Activated CD4-positive, alpha-beta memory T cell treated with anti-CD3 and anti-CD28 coated beads for 36 hours (primary cell): ENCODE results near the gene PTPN7. TPM values are rescaled to one million over a fixed set of nuclear protein-coding genes. Genes with fewer than 3 reads are reported as not detected.
A peak's percentile ranks its signal among the peaks of the same experiment; 100 is the strongest.
"Not testable (repeated sequence)": the region's sequence is repeated elsewhere in the genome, so short reads cannot be mapped to it uniquely, and the experiment has no call there.

Experiments
- CTCF ChIA-PET: fragments of 350-600 bp; sonication (Branson Sonifier 250); formaldehyde crosslinking; loops from one replicate; lab custom pipeline; 2021; ENCODE audit warnings: antibody characterized with exemption, inconsistent platforms; lab: Charles Lee
- POLR2A ChIA-PET: fragments of 350-600 bp; sonication (Branson Sonifier 250); formaldehyde crosslinking; loops from one replicate; lab custom pipeline; 2021; ENCODE audit warnings: antibody characterized with exemption; lab: Charles Lee
- DNase-seq: peaks from one replicate; pipeline ENCODE4 v3.0.0-alpha.2; 2020
- H3K27ac Mint-ChIP-seq: one replicate; pipeline ENCODE4 v1.8.0; 2021; ENCODE audit warnings: mixed read lengths
- H3K27me3 Mint-ChIP-seq: one replicate; pipeline ENCODE4 v1.8.0; 2021; ENCODE audit warnings: mixed read lengths
- H3K36me3 Mint-ChIP-seq: one replicate; pipeline ENCODE4 v1.8.0; 2021; ENCODE audit warnings: mixed read lengths
- H3K4me1 Mint-ChIP-seq: one replicate; pipeline ENCODE4 v1.8.0; 2021; ENCODE audit warnings: low read depth, mixed read lengths
- H3K4me3 Mint-ChIP-seq: one replicate; pipeline ENCODE4 v1.8.0; 2021; ENCODE audit warnings: mild to moderate bottlenecking, mixed read lengths
- H3K9me3 Mint-ChIP-seq: one replicate; pipeline ENCODE4 v1.8.0; 2021; ENCODE audit warnings: mixed read lengths
- intact Hi-C: fragments of 100-400 bp; cut with micrococcal nuclease; formaldehyde crosslinking; loops from one replicate; pipeline ENCODE4 v1.15.1; 2023
- total RNA-seq, 2 experiments: library from RNA; stranded (reverse); gene quantifications; one replicate each; pipeline ENCODE4 v1.2.3, GENCODE V29; 2021

Gene PTPN7
- total RNA-seq, 2 experiments from 2014 or later: 197 to 199 TPM

DNA sequence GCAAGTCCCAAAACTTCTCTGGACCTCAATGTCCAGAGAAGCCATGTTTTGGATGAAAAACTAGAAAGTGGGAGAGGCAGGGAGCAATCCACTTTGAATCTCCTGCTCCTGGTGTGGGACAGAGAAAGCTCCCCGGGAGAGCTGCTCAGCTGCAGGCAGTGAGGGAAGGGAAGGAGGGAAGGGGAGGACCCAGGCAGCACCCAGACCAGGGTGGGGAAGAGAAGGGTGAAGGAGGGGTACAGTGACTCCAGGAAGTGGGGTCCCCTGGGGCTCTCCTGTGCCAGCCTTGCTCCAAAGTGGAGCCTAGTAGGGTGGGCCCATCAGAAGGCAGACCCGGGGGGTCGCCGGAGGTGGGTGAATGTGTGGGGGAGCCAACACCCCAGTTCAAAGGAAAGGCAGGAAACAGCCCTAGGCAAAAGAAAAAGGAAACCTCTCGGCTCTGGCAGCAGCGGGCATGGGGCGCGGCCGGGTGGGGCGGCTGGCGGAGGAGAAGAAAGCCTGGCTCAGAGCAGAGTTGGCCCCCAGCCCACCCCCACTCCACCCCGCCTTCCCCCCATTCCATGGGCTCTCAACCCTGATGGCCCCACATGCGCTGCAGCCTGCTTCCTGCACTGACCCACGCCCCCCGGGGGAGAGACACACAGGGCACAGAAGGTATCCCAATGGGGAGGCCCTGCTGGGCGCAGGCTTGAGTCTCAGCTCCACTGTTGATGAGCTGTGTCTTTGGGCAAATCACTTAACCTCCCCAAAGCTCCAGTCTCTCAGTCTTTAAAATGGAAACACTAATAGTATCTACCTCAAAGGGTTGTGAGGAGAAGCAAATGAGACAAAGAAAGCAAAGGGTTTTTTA lies 38.9 kb upstream of the PTPN7 start:
- no peak for DNase-seq
- H3K9me3 Mint-ChIP-seq: no peaks in the 10 kb centered on the region
- intact Hi-C loops: no loop called here
- peaks cover 11% of the 10 kb centered on the region for H3K4me1 Mint-ChIP-seq
- no peak overlapping the region for H3K4me3 Mint-ChIP-seq
- peaks cover 14% of the 10 kb centered on the region for H3K27me3 Mint-ChIP-seq
- CTCF ChIA-PET: interaction anchor here (0.7 to 2.8 kb wide), 5 partner anchors 10 to 117 kb away, joined by 3 to 16 read pairs (median 4); partner anchors contain the start of gene PTPN7
- H3K36me3 Mint-ChIP-seq: no peaks in the 10 kb centered on the region
- POLR2A ChIA-PET: no interaction called here
- H3K27ac Mint-ChIP-seq: no peak overlapping the region

DNA sequence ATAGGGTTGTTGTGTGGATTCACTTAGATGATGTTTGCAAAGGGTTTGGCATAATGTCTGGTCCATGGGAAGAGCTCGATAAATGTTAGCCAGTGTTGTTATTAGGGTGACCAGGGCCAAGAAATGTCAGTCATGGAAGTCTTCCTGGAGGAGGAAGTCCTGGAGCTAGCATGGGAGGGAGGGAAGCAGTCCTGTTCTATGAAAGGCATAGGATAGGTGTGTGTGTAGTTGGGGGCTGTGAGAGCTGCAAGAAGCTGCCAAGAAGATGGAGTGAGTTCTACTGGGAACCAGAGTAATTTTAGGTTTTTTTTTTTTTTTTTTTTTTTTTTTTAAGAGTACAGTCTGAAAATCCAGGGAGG lies 37.9 kb upstream of the PTPN7 start:
- ChIA-PET CTCF (no interaction called here), POLR2A (no interaction called here)
- no peak overlapping the region for H3K4me3 Mint-ChIP-seq
- H3K4me1 Mint-ChIP-seq: peaks cover 14% of the 10 kb centered on the region
- DNase-seq: no peak
- no peaks in the 10 kb centered on the region for H3K9me3 Mint-ChIP-seq
- intact Hi-C loops: no loop called here
- H3K27ac Mint-ChIP-seq: no peak overlapping the region
- H3K27me3 Mint-ChIP-seq: peaks cover 20% of the 10 kb centered on the region
- no peaks in the 10 kb centered on the region for H3K36me3 Mint-ChIP-seq

DNA sequence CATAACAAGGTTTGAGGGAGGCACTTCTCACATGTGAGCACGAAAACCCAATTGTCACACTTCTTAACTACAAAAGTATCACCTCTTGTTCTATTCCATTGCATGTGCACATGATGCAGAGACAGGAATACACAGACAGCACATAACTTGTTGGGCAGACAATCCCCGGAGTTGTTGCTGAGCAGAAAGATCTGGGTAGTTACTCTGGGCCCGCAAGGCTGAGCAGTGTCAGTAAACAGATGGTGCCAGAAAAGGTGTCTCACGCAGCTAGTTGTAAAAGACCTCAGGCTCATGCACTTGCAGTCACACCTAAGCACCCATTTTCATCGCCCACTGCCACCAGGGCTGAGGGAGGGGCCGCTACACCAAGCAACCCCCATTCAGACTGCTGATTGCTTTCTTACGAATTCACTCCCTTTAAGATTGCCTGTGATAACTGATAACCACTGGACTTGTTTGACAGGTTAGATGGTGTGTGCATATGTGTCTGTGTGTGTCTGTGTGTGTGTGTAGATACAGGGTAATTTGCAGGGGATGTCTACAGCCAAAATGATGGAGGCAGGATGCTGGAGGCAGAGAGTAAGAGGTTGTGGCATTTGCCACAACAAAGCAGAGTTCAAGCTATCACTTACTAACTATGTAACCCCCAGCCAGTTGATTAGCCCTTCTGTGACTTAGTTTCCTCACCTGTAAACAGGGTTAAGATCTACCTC lies 37.4 kb upstream of the PTPN7 start:
- Mint-ChIP-seq H3K4me1 (peaks cover 15% of the 10 kb centered on the region), H3K36me3 (no peaks in the 10 kb centered on the region), H3K4me3 (no peak overlapping the region), H3K9me3 (no peaks in the 10 kb centered on the region), H3K27me3 (peaks cover 20% of the 10 kb centered on the region), H3K27ac (no peak overlapping the region)
- ChIA-PET CTCF (no interaction called here), POLR2A (no interaction called here)
- intact Hi-C loops: no loop called here
- DNase-seq: no peak

DNA sequence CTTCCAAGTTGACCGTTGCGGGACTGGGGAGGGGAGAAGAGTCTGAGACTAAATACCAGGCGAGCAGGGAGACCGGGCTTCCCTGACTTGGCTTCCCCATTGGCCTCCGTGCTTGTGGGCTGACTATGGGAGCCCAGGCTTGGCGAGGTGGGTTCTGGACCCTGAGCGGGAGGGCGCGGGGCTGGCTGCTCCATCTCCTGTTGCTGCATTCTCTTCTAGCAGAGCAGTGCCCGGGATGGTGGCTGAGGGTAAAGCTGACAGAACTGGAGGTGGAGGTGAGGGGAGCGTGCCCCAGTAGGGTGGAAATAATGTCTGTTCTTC lies 33.9 kb upstream of the PTPN7 start:
- no peak for DNase-seq
- Mint-ChIP-seq H3K4me3 (no peak overlapping the region), H3K27me3 (peaks cover 25% of the 10 kb centered on the region), H3K9me3 (no peaks in the 10 kb centered on the region), H3K4me1 (peaks cover 11% of the 10 kb centered on the region), H3K27ac (no peak overlapping the region), H3K36me3 (no peaks in the 10 kb centered on the region)
- intact Hi-C loops: no loop called here
- POLR2A ChIA-PET: interaction anchor here (0.7 kb wide), 1 partner anchor 43 kb away, joined by 3 read pairs; no protein-coding TSS in a partner anchor
- CTCF ChIA-PET: interaction anchor here (0.6 to 2.5 kb wide), 5 partner anchors 9 to 120 kb away, joined by 3 to 64 read pairs (median 4); partner anchors contain the start of gene PTPN7

DNA sequence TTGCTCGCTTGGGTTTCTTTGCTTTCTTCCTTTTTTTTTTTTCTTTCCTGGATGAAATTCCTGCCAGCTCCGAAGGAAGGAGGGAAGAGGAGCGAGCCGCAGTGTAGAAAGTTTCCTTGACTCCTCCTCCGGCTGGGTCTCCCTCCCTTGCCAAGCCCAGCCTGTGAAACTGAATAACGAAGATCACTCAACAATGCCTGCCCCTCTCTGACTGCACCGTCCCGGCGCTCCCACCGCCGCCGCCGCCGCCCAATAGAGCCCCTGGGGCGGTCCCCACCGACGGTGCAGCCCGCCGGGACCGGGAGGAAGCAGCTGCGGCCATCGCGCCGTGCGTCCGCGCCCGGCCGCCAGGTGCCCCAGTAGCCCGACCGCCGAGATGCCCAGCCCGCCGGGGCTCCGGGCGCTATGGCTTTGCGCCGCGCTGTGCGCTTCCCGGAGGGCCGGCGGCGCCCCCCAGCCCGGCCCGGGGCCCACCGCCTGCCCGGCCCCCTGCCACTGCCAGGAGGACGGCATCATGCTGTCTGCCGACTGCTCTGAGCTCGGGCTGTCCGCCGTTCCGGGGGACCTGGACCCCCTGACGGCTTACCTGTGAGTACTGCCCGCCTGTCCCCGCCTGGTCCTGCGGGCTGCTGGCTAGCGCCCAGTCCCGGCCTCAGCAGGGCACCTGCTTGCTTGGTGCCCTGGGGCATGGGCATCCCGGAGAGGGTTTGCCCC lies 33.4 kb upstream of the PTPN7 start, which contains the start of gene LGR6:
LGR6 (plus strand) TSS at position 186 of the 714 bp plus-strand sequence; CDS start at position 377, 191 bp downstream.
- Mint-ChIP-seq H3K4me1 (peaks cover 7% of the 10 kb centered on the region), H3K27me3 (peaks cover 25% of the 10 kb centered on the region), H3K27ac (no peak within 1 kb of the TSS), H3K36me3 (no peaks in the 10 kb centered on the region), H3K9me3 (no peaks in the 10 kb centered on the region), H3K4me3 (no peak within 1 kb of the TSS)
- CTCF ChIA-PET: interaction anchor here (0.7 to 2.6 kb wide), 22 partner anchors 9 to 1236 kb away, joined by 3 to 64 read pairs (median 5); partner anchors contain the start of genes PTPN7 and SHISA4
- POLR2A ChIA-PET: interaction anchor here (0.7 kb wide), 2 partner anchors 43 to 461 kb away, joined by 3 read pairs; no protein-coding TSS in a partner anchor
- intact Hi-C loops: loop anchor here (1.0 kb wide), 1 partner anchor 122 kb away; no protein-coding TSS in a partner anchor
- no peak for DNase-seq

DNA sequence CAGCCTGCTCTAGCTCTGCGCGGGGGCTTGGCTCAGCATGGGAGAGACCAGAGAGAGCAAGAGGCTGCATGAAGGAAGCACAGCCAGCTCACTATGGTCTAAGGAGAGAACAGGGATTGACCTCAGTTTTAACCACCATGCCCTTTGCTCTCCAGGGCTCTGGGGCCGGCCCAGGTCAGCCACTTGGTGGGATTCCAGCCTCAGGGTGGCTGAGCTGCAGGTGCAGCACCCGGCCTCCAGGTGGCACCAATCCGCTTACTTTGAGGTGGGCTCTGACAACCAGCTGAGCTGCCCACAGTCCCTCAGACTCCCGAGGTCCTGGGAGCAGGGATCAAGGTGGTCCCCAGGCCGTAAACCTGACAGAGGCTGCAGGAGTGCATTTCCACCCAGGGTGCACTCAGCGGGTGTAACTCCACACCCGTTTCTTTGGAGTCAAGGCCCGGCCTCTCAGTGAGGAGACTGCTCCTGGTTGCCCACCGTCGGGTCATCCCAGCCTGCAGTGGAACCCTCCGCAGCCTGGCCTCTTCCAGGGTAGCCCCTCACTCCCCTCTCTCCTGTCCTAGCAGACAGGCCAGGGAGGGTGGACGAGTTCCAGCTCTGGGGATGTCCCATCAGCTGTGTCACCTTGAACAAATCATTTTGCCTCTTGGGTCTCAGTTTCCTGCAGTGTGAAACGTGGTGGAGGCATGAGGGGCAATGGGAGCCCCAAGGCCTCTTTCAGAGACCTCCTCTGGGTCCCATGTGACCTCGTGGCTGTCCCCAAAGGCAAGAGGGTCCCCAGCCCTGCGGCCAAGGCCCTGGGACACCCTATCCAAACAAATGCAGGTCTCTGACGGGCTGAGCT lies 32.6 kb upstream of the PTPN7 start:
- no peaks in the 10 kb centered on the region for H3K9me3 Mint-ChIP-seq
- H3K4me1 Mint-ChIP-seq: peaks cover 3% of the 10 kb centered on the region
- peak; percentile 68 for DNase-seq
- H3K36me3 Mint-ChIP-seq: no peaks in the 10 kb centered on the region
- peaks cover 25% of the 10 kb centered on the region for H3K27me3 Mint-ChIP-seq
- ChIA-PET POLR2A (interaction anchor here (0.7 kb wide), 1 partner anchor 462 kb away, joined by 3 read pairs; no protein-coding TSS in a partner anchor), CTCF (interaction anchor here (0.7 to 2.6 kb wide), 40 partner anchors 8 to 1237 kb away, joined by 3 to 64 read pairs (median 4); partner anchors contain the start of genes PTPN7, SHISA4 and UBE2T)
- H3K4me3 Mint-ChIP-seq: no peak overlapping the region
- intact Hi-C loops: loop anchor here (1.0 kb wide), 1 partner anchor 122 kb away; no protein-coding TSS in a partner anchor
- H3K27ac Mint-ChIP-seq: no peak overlapping the region

DNA sequence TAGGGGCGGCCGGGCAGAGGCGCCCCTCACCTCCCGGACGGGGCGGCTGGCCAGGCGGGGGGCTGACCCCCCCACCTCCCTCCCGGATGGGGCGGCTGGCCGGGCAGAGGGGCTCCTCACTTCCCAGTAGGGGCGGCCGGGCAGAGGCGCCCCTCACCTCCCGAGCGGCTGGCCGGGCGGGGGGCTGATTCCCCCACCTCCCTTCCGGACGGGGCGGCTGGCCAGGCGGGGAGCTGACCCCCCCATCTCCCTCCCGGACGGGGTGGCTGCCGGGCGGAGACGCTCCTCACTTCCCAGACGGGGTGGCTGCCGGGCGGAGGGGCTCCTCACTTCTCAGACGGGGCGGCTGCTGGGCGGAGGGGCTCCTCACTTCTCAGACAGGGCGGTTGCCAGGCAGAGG lies 31.0 kb upstream of the PTPN7 start:
- CTCF ChIA-PET: interaction anchor here (2.6 kb wide), 1 partner anchor 527 kb away, joined by 29 read pairs; no protein-coding TSS in a partner anchor
- H3K36me3 Mint-ChIP-seq, H3K4me1 Mint-ChIP-seq, H3K9me3 Mint-ChIP-seq, H3K4me3 Mint-ChIP-seq, H3K27ac Mint-ChIP-seq, intact Hi-C loops, DNase-seq, POLR2A ChIA-PET: not testable (repeated sequence)
- peaks cover 25% of the 10 kb centered on the region for H3K27me3 Mint-ChIP-seq

DNA sequence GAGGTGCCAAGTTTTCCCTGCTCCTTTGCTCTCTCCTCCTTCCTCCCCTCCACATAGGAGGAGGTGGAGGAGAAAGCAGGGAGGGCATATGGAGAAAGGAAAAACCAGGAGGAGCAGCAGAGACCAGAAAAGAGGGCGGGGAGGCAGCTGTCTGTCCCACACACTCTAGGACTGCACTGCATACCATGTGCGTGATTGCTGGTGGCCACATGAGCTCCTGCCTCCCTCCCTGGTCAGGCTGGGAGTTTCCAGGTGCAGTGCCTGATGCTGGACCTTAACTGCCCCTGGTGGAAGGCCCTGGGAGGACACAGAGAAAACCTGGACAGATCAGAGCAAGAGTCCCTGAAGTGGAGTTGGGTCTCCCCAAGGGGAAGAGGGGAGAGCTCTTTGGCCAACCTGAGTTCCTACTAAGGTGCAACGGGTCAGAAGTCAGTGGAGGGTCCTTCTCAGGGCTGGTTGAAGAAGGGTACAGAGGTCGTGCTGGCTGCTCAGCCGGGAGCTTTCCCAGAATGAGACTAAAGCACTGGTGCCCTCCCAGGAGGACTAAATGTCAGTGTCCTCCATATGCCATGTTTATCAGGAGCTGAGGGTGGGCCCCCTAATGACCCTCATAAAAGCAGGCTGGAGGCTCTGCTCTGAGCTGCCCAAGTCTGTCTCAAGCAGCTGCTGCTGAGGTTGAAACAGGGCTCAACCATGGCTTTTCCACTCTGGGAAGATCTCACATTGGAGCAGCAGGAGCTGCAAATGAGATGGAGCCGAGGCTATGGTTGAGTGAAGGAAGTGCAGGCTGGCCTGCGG lies 29.7 kb upstream of the PTPN7 start:
- DNase-seq: no peak
- Mint-ChIP-seq H3K9me3 (no peaks in the 10 kb centered on the region), H3K27me3 (peaks cover 17% of the 10 kb centered on the region), H3K36me3 (no peaks in the 10 kb centered on the region), H3K4me1 (peaks cover 3% of the 10 kb centered on the region), H3K27ac (no peak overlapping the region), H3K4me3 (no peak overlapping the region)
- ChIA-PET POLR2A (no interaction called here), CTCF (interaction anchor here (0.6 to 7.1 kb wide), 20 partner anchors 10 to 530 kb away, joined by 3 to 50 read pairs (median 5); partner anchors contain the start of genes PPP1R12B, PTPN7 and UBE2T)
- intact Hi-C loops: loop anchor here (10.0 kb wide), 1 partner anchor 525 kb away; the partner anchor contains the start of gene SYT2

DNA sequence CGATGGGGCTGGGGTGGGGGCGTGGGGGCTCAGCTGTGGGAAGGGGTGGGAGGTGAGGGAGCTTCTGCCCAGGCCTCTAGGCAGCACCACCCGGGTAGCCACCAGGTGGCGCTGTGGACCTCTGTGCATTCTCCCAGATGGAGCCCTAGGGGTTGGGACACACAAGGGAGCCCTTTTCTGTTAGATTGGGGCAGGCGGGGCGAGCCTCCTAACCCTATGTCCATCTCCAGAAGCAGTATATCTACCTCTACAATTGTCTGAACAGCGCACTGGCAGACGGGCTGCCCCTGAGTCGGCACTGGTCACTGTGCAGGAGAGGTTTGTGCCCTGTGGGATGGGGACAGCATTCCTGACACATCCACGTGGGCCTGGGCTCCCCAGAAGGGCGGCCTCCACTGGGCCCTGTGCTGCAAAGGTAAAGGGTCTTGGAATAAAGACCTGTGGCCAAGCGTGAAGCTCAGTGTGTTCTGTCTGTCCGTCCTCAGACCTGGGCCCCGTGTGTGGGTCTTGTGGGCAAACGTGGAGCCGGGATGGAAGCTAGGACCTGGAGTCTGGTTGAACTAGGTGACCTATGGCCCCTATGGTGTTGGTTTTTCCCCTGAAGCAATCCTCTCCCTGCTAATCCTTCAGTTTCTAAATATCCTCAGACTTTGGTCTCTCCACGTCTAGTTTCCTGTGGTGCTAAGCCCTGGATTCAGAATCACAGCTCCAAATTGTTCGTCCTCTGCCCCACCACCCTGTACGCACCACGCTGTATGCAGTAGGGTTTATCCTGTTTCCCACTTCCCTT lies 28.8 kb upstream of the PTPN7 start:
- CTCF ChIA-PET: interaction anchor here (0.6 to 7.1 kb wide), 27 partner anchors 9 to 530 kb away, joined by 3 to 50 read pairs (median 4); partner anchors contain the start of genes PPP1R12B, PTPN7 and UBE2T
- Mint-ChIP-seq H3K4me1 (peaks cover 9% of the 10 kb centered on the region), H3K27ac (no peak overlapping the region), H3K9me3 (no peaks in the 10 kb centered on the region), H3K27me3 (peaks cover 10% of the 10 kb centered on the region), H3K4me3 (no peak overlapping the region), H3K36me3 (no peaks in the 10 kb centered on the region)
- DNase-seq: peak; percentile 83
- POLR2A ChIA-PET: no interaction called here
- intact Hi-C loops: loop anchor here (10.0 kb wide), 1 partner anchor 526 kb away; the partner anchor contains the start of gene SYT2
